Vagina (tissue), 2 donors: ENCODE data around the gene ENO3.

Experiments used
- POLR2A ChIP-seq, 2 donors: fragments of 450-650 bp; IDR thresholded peaks; one replicate each; pipeline ENCODE4 v1.6.1; 2017; ENCODE audit warnings: antibody characterized with exemption in 2 of 2, mild to moderate bottlenecking in 2 of 2, moderate library complexity in 2 of 2
- POLR2AphosphoS5 ChIP-seq, 2 donors: sonication (generic); formaldehyde crosslinking; IDR thresholded peaks; one replicate each; pipeline ENCODE4 v1.9.0; 2017; ENCODE audit warnings: antibody characterized with exemption in 2 of 2, mild to moderate bottlenecking in 2 of 2, low read depth in 1 of 2; ENCODE audit not compliant: insufficient read depth in 1 of 2
- TF ChIP-seq, protein P1 (sequence below), 3 experiments: fragments of 450-650 bp in 2 of 3; fragments of 200-600 bp in 1 of 3; sonication (generic) in 1 of 3; IDR thresholded peaks; one replicate each; pipeline ENCODE4 v1.5.1; 2017 to 2019; ENCODE audit warnings: antibody characterized with exemption in 3 of 3, mild to moderate bottlenecking in 2 of 3, moderate library complexity in 2 of 3

DNA sequence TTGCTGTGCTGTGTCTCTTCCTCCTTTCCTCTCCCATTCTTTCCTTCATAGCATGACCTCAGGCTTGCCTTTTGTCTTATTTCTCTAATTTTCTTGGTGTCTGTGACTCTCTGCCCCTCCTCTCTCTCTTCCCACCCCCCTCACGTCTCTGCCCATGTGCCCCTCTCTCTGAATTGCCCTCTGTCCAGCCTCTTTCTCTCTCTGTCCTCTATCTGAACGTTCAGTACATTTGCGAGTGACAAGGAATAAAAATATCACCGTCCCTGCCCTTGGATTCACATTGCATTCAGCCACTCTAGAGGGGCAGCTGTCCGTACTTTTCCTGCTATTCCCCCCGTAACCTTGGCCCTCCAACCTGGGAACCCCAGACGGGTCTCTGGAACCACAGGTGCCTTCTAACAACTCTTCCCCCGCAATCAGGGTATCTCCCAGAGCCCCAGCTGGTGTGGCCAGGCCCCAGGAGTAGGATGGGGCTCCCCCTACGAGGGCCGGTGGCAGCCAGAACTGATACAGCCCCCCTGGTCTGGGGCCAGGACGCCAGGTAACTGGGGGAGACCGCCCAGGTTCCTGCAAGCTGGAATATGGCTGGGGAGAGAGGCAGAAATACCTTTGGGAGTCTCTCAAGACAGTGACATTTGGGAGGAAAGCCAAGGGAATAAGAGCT lies 48.6 kb downstream of the ENO3 start:
- TF ChIP-seq, protein P1, sequence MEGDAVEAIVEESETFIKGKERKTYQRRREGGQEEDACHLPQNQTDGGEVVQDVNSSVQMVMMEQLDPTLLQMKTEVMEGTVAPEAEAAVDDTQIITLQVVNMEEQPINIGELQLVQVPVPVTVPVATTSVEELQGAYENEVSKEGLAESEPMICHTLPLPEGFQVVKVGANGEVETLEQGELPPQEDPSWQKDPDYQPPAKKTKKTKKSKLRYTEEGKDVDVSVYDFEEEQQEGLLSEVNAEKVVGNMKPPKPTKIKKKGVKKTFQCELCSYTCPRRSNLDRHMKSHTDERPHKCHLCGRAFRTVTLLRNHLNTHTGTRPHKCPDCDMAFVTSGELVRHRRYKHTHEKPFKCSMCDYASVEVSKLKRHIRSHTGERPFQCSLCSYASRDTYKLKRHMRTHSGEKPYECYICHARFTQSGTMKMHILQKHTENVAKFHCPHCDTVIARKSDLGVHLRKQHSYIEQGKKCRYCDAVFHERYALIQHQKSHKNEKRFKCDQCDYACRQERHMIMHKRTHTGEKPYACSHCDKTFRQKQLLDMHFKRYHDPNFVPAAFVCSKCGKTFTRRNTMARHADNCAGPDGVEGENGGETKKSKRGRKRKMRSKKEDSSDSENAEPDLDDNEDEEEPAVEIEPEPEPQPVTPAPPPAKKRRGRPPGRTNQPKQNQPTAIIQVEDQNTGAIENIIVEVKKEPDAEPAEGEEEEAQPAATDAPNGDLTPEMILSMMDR (IDR thresholded peaks at IDR 0.05): no peak
- TF ChIP-seq POLR2A (IDR thresholded peaks at IDR 0.05) (no peak), POLR2AphosphoS5 (IDR thresholded peaks at IDR 0.05; ENCODE audit: insufficient read depth in 1 of 2, low read depth in 1 of 2) (no peak)
